SW 1271 (cell line): ENCODE results near the gene KRTAP29-1.
"Not testable (repeated sequence)": the region's sequence is repeated elsewhere in the genome, so short reads cannot be mapped to it uniquely, and the experiment has no call there.

Experiments
- DNase-seq, 2 experiments: peaks; one replicate each; lab custom pipeline; 2025; lab: John Stamatoyannopoulos, UW

KRTAP29-1 gene

DNA sequence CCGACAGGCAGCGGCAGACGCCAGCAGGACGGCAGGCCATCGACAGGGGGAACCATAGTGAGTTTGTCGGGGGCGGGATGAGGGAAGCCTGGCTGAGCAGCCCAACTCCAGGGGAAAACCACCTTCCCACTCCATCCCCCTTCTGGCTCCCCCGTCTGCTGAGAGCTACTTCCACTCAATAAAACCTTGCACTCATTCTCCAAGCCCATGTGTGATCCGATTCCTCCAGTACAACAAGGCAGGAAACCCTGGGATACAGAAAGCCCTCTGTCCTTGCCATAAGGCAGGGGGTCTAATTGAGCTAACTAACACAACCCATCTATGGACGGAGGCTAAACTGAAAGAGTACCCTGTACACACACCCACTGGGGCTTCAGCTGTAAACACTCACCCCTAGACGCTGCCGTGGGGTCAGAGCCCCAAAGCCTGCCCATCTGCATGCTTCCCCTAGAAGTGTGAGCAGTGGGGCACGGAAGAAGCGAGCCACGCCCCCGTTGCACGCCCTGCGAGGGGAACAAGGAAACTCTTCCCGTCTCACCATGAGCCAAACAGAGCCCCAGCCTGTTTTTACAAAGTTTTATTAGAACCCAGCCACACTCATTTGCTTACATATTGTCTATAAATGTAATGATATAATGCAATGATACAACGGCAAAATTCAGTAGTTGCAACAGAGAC lies 4.1 kb downstream of the KRTAP29-1 start:
- no peak for DNase-seq

DNA sequence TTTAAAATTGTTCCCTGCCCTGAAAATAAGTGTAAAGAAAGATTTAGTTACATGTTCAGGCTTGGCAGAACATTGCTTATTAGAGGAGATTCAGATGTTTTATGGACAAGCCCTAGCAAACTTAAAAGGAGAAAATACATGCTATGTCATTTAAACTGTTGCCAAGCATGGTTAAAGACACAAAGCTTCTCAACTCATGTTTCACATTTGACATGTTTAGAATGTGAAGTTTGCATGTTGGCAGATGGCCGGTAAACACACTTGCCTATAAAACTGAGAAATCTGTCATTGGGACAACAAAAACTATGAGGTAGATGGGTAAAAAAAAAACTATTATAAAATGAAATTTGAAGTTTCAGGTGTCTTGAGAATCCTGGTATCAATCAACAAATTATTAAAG lies 5.8 kb downstream of the KRTAP29-1 start:
- no peak for DNase-seq

DNA sequence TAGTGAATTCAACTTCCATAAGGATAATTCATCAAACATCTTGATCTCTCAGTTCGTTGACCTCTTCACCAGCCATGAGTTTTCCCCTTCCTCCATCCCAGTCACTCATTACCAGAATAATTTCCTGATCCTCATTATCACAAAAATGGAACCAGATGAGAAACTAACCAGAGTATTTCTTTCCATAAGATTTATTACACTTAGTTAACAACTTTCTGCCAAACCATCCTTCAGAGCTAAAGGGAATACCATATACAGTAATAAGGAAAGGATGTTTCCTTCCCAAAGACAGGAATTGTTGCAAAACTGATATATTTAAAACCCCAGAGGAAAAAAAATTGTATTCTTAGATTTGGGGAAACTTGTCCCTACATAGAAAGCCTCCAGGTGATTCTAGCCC lies 8.6 kb downstream of the KRTAP29-1 start:
- DNase-seq = no peak

DNA sequence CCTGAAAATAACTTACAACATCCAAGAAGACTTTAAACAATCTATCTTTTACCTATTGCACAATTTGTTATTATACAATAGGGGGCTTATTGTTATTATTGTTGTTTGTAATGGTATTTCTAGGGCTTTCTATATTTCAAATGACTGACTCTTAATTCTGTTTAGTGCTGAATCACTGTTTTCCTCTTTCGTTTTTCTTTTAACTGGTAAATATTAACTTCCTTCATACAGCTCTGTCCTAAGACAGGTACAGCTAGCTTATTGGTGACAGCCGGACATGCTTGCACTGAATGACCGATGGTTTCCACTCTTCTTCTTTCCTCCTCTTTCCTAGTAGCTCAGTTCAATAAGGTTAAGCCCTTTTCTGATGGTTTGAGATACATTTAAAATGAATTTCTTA lies 15.6 kb downstream of the KRTAP29-1 start:
- DNase-seq = no peak

DNA sequence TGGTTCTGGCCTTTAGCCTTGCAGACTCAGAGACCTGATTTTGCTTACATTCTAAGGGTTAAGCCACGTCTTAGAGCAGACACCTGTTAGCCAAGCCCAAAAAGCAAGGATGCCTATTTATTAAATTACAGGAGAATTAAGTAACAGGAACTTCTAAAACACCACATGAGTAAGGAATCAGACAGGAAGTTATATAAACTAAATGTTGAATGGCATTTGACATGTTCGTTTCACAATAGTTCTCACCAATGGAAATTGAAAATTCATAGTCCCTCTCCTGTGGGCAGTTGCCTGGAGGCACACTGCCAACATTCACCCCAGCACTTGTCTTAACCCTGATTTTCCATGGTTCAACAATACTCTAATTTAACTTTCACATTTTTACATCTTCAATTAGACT lies 18.1 kb downstream of the KRTAP29-1 start:
- DNase-seq = no peak

DNA sequence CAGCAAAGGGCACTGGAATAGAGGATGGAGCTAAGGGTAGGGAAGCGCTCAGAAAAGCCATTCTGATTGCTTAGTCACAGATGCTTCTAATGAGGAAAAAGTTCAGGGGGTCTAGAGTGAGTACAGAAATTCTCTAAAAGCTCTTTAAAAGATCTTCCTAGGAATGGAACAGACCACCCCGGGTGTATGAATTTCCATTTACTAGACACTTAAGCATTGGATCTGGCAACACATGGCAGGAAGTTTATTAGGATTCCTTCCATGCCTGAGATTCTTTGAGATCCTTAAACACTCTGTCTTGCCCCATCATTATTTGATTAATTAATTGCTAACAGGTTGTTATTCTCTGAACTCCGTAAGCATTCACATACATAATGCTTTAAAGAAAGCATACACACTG lies 18.6 kb downstream of the KRTAP29-1 start:
- DNase-seq = no peak

DNA sequence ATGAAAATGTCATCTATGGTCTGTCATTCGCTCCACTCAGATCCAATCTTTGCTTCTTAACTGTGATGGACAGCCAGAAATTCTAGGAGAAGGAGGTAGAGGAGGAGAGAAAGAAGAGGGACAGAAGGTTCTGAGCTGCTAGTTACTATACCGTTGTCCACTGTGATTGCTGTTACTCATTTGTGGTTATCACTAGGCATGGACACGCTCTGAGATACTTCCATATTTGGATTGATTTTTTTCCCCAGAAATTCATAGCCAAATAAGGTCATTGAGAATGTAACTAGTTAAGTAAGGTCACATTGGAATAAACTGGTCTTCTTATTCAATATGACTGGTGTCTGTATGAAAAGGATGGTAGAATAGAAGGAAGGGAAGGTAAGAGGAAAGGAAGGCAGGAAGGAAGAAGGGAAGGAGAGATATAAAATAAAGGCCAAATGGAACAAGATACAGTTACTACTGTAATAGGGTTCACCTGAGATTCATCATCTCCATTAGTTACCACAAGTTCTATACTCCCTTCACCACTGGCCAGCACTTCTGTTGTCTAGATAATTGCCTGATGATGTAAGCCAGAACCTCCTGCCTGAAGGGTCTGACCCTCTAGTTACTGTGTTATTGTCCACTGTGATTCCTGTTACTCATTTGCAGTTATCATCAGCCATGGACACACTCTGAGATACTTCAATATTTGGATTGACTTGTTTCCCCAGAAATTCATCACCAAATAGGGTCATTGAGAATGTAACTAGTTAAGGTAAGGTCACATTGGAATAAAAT lies 24.3 kb downstream of the KRTAP29-1 start:
- DNase-seq = no peak

DNA sequence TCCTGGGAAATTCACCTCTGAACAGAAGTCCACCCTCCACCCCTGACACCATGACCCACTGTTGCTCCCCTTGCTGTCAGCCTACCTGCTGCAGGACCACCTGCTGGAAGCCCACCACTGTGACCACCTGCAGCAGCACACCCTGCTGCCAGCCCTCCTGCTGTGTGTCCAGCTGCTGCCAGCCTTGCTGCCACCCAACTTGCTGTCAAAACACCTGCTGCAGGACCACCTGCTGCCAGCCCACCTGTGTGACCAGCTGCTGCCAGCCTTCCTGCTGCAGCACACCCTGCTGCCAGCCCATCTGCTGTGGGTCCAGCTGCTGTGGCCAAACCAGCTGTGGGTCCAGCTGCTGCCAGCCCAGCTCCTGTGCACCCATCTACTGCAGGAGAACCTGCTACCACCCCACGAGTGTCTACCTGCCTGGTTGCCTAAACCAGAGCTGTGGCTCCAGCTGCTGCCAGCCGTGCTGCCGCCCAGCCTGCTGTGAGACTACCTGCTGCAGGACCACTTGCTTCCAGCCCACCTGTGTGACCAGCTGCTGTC lies 26.9 kb downstream of the KRTAP29-1 start, which contains the start of gene KRTAP9-7:
TSS of gene KRTAP9-7 (plus strand) at position 51 of the 543 bp plus-strand sequence. CDS start at position 51, 0 bp downstream.
- not testable (repeated sequence) for DNase-seq

DNA sequence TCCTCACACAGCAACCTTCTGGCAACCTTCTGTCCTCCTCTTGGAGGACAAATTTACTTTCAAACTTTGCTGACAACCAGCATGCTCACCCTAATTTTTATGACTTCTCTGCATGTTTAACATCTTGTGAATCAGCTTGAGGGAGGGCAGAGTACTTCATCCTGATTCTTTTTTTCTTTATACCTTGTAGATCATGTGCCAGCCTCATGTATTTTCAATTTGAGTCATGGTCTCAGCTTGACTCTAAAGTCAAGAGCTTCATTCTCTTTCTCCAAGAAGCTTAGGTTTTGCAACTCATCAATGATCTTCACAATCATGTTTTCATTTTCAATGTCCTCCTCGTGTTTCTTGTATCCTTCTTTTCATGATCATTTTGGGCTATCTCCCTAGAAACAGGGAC lies 30.8 kb downstream of the KRTAP29-1 start:
- no peak for DNase-seq

DNA sequence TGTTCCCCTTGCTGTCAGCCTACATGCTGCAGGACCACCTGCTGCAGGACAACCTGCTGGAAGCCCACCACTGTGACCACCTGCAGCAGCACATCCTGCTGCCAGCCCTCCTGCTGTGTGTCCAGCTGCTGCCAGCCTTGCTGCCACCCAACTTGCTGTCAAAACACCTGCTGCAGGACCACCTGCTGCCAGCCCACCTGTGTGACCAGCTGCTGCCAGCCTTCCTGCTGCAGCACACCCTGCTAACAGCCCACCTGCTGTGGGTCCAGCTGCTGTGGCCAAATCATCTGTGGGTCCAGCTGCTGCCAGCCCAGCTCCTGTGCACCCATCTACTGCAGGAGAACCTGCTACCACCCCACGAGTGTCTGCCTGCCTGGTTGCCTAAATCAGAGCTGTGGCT lies 31.3 kb downstream of the KRTAP29-1 start:
- not testable (repeated sequence) for DNase-seq

DNA sequence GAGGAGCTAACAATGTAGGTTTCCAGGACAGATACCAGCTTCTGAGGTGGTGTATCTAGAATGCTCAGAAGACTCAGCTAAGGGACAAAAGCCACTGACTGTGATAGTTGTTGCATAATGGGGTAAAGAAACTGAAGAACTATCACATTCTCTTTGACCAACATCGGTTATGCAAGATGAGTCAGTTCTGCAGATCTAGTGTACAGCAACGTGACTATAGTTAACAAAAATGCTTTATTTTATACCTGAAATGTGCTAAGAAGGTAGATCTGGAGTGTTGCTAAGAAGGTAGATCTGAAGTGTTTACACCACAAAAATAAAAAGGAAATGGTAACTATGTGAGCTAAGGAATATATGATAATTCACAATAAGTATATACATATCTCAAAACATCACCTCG lies 34.9 kb downstream of the KRTAP29-1 start:
- no peak for DNase-seq

DNA sequence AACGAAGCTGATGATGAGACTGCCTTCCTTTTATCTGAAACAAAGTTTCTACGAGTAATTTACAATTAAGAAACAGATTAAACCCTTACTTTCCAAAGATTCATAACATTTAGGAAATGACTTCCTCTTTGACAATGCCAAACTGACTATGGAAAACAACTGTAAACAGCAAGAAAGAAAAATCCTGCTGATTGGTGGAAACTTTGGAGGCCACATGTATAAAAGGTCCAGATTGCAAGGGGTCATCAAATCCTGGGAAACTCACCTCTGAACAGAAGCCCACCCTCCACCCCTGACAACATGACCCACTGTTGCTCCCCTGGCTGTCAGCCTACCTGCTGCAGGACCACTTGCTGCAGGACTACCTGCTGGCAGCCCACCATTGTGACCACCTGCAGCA lies 37.6 kb downstream of the KRTAP29-1 start, which contains the start of gene KRTAP9-6:
TSS of gene KRTAP9-6 (plus strand) at position 301 of the 400 bp plus-strand sequence. CDS start at position 301, 0 bp downstream.
- DNase-seq = no peak

DNA sequence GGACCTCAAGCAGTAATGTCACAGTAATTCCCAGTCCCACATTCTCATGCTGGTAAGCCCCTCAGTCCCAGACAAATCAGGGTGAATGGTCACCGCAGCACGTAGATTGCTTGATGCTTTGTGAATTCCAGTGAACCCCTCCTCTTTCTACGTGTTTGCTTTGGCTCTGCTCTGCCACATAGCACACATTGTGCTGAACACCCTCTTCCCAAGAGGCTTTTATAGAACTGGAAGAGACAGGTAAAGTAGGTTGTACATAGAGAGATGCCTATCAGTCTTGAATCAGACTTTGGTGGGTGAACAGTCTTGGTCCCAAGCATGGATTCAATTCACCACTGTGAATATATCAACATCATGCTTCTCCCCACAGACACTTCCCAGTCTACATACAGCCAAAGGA lies 38.1 kb downstream of the KRTAP29-1 start:
- DNase-seq = no peak

DNA sequence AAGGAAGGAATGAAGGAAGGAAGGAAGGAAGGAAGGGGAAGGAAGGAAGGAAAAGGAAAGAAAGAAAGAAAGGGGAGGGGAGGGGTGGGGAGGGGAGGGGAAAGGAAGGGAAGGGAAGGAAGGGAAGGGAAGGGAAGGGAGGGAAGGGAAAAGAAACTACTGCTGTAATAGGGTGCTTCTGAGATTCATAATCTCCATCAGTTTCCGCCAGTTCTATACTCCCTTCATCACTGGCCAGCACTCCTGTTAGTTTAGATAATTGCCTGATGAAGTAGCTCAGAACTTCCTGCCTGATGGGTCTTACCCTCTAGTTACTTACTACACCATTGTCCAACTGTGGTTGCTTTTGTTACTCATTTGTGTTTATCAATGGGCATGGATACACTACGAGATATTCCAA lies 39.4 kb downstream of the KRTAP29-1 start:
- DNase-seq = no peak

DNA sequence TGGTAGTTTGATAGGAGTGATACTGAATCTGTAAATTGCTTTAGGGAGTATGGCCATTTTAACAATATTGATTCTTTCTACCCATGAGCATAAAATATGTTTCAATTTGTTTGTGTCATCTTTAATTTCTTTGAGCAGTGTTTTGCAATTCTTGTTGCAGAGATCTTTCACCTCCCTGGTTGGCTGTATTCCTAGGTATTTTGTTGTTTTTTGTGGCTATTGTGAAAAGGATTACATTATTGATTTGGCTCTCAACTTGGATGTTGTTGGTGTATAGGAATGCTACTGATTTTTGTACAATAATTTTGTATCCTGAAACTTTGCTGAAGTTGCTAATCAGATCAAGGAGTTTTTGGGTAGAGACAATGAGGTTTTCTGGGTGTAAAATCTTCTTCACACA lies 44.2 kb downstream of the KRTAP29-1 start:
- no peak for DNase-seq

DNA sequence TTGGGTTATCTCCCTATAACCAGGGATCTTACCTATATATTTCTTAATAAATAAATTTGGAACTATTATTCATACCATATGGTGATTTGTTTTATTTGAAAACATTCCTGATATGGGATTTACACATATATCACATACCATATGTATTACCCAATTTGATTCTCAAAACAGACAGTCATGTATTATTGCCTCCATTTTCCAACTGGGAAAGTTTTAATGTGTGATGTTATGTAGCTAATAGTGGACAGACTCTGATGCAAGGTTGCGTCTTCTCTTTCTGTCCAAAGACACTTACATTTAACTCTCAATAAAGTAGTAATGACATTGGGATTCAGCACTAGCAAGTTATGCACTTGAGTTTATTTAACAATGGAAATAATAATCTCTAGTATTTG lies 46.4 kb downstream of the KRTAP29-1 start:
- no peak for DNase-seq

DNA sequence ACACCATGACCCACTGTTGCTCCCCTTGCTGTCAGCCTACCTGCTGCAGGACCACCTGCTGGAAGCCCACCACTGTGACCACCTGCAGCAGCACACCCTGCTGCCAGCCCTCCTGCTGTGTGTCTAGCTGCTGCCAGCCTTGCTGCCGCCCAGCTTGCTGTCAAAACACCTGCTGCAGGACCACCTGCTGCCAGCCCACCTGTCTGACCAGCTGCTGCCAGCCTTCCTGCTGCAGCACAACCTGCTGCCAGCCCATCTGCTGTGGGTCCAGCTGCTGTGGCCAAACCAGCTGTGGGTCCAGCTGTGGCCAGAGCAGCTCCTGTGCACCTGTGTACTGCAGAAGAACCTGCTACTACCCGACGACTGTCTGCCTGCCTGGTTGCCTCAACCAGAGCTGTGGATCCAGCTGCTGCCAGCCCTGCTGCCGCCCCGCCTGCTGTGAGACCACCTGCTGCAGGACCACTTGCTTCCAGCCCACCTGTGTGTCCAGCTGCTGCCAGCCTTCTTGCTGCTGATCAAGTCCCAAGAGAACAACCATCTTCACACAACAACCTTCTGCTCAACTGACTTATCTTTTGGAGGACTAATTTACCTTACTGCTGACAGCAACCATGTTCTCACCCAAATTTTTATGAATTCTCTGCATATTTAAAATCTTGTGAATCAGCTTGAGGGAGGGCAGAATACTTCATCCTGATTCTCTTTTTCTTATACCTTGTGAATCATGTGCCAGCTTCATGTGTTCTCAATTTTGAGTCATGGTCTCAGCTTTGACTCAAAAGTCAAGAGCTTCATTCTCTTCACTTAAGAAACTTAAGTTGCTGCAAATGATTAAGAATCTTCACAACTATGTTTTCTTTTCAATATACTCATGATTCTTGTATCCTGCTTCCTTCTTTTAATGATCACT lies 47.0 kb downstream of the KRTAP29-1 start, which contains the start of gene KRTAP9-9:
TSS of gene KRTAP9-9 (plus strand) at position 4 of the 910 bp plus-strand sequence.
- not testable (repeated sequence) for DNase-seq

DNA sequence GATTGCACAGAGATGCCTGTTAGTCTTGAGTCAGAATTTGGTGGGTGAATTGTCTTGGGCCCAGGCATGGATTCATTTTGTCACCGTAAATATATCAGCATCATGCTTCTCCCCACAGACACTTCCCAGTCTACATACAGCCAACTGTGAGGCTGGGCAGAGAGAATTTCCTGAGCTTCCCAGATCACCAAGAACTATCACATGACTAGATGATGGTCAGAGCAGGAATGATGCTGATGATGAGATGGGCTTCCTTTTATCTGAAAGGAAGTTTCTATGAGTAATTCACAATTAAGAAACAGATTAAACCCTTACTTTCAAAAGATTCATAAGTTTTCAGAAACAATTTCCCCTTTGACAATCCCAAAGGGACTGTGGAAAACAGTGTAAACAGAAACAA lies 47.8 kb downstream of the KRTAP29-1 start:
- DNase-seq = no peak
